Measurements from ENCODE around the gene LIPM. TPM values are rescaled to one million over a fixed set of nuclear protein-coding genes. Genes with fewer than 3 reads are reported as not detected.

Gene LIPM
- total RNA-seq, 4 donors from 2014 or later: not detected

DNA sequence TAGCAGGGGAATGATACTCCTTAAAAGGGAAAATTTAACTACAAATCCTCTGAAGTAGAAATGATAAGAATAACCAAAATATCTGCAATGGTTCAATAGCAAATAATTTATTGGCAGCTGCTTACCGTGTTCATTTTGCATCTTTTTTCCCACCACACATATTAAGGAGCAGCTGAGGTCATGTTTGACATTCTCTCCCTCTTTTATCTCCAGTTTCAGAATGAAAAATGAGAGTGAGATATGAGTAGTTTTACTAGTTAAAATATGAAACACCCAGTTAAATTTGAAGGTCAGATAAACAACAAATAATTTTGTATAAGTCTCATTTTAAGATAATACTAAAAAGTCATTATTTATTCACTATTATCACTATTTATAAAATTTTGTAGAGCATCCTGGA is 39.6 kb upstream of the LIPM start:
- Histone ChIP-seq H3K27me3 (no peaks in the 10 kb centered on the region), H3K27ac (no peak overlapping the region), H3K4me3 (no peak overlapping the region), H3K4me1 (no peaks in the 10 kb centered on the region), H3K36me3 (no peaks in the 10 kb centered on the region), H3K9me3 (no peaks in the 10 kb centered on the region)
- 35 to 56% methylated on average over 1 of the region's 1 CpG for WGBS, 2 donors (ENCODE audit: low coverage in 1 of 2)
- ATAC-seq: no peak
- TF ChIP-seq EP300 (IDR thresholded peaks at IDR 0.05) (no peak), POLR2A (IDR thresholded peaks at IDR 0.05) (no peak)

DNA sequence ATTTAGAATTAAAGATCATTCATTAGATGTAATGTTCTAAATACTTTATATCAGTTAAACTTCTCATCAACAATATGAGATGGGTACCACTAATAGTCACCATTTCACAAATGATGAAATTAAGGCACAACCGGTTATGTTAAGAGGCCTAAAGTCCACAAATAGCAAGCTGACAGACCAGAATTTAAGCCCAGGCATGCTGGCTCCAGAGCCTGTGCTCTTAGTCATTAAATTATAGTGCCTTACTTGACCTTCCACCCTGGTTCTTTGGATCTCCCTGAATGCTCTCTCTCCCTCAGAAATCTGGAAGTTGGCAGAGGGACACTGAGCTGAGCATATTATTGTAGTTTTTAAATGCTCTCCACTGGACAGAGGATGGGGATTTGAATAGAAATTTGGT is 39.1 kb upstream of the LIPM start:
- Histone ChIP-seq H3K36me3 (no peaks in the 10 kb centered on the region), H3K27me3 (no peaks in the 10 kb centered on the region), H3K9me3 (no peaks in the 10 kb centered on the region), H3K4me3 (no peak overlapping the region), H3K4me1 (no peaks in the 10 kb centered on the region), H3K27ac (no peak overlapping the region)
- no peak for ATAC-seq
- 22 to 80% methylated on average over 1 of the region's 1 CpG for WGBS, 2 donors (ENCODE audit: low coverage in 1 of 2)
- TF ChIP-seq EP300 (IDR thresholded peaks at IDR 0.05) (no peak), POLR2A (IDR thresholded peaks at IDR 0.05) (no peak), CTCF (IDR thresholded peaks at IDR 0.05) (no peak), POLR2AphosphoS5 (IDR thresholded peaks at IDR 0.05) (no peak)

GRCh38 chr10:88764110-88764509 is 38.4 kb upstream of the LIPM start:
- 71 to 80% methylated on average over 3 of the region's 3 CpGs for whole genome bisulfite sequencing, 2 donors (ENCODE audit: low coverage in 1 of 2)
- no peak for ATAC-seq
- TF ChIP-seq POLR2A (IDR thresholded peaks at IDR 0.05) (no peak), CTCF (IDR thresholded peaks at IDR 0.05) (no peak), EP300 (IDR thresholded peaks at IDR 0.05) (no peak), POLR2AphosphoS5 (IDR thresholded peaks at IDR 0.05) (no peak)
- Histone ChIP-seq H3K36me3 (no peaks in the 10 kb centered on the region), H3K4me3 (no peak overlapping the region), H3K4me1 (no peaks in the 10 kb centered on the region), H3K27me3 (no peaks in the 10 kb centered on the region), H3K9me3 (no peaks in the 10 kb centered on the region), H3K27ac (no peak overlapping the region)

- Histone ChIP-seq H3K27ac (no peak overlapping the region), H3K4me3 (no peak overlapping the region), H3K4me1 (no peaks in the 10 kb centered on the region), H3K36me3 (no peaks in the 10 kb centered on the region), H3K9me3 (no peaks in the 10 kb centered on the region), H3K27me3 (no peaks in the 10 kb centered on the region)
- ATAC-seq: no peak
- no peak for TF ChIP-seq POLR2AphosphoS5 (IDR thresholded peaks at IDR 0.05)
- TF ChIP-seq EP300 (IDR thresholded peaks at IDR 0.05): no peak
- no peak for TF ChIP-seq POLR2A (IDR thresholded peaks at IDR 0.05)
- no peak for TF ChIP-seq CTCF (IDR thresholded peaks at IDR 0.05)
- 67 to 88% methylated on average over 1 of the region's 1 CpG for WGBS, 2 donors (ENCODE audit: low coverage in 1 of 2)
Measured at GRCh38 chr10:88765816-88766215, 36.7 kb upstream of the LIPM start.

- 43 to 50% methylated on average over 1 of the region's 1 CpG for WGBS, 2 donors (ENCODE audit: low coverage in 1 of 2)
- H3K9me3 ChIP-seq: peaks cover 0 to 13% (median 0%) of the 10 kb centered on the region in 3 donors
- H3K36me3 ChIP-seq: no peaks in the 10 kb centered on the region
- H3K27ac ChIP-seq: no peak overlapping the region
- H3K27me3 ChIP-seq: no peaks in the 10 kb centered on the region
- ATAC-seq: no peak
- TF ChIP-seq POLR2AphosphoS5 (IDR thresholded peaks at IDR 0.05) (no peak), POLR2A (IDR thresholded peaks at IDR 0.05) (no peak), CTCF (IDR thresholded peaks at IDR 0.05) (no peak), EP300 (IDR thresholded peaks at IDR 0.05) (no peak)
- H3K4me1 ChIP-seq: no peaks in the 10 kb centered on the region
- no peak overlapping the region for H3K4me3 ChIP-seq
Measured at GRCh38 chr10:88769384-88769783, 33.1 kb upstream of the LIPM start.
